ENCODE measurements around the gene FZR1.

FZR1 gene

GRCh38 chr19:3532154-3532786 lies 26.2 kb downstream of the FZR1 start:
- H3K4me2 ChIP-seq (ENCODE audit: insufficient read depth, low read length) = no peak overlapping the region
- H2AFZ ChIP-seq (ENCODE audit: low read depth, low read length) = no peak overlapping the region
- no peak overlapping the region for H3K27ac ChIP-seq (ENCODE audit: low read length)
- H3K9ac ChIP-seq (ENCODE audit: low read depth, low read length) = no peak overlapping the region
- ATAC-seq (ENCODE audit: insufficient read depth, low read depth) = no peak
- peaks cover 41% of the 10 kb centered on the region for H4K20me1 ChIP-seq (ENCODE audit: insufficient read depth, low read length)
- H3K4me3 ChIP-seq (ENCODE audit: low read depth in 1 of 2, low read length in 2 of 2) = no peak overlapping the region
- no peaks in the 10 kb centered on the region for H3K27me3 ChIP-seq (ENCODE audit: insufficient read depth, low read length, poor library complexity)
- H3K4me1 ChIP-seq (ENCODE audit: insufficient read depth, low read length) = no peaks in the 10 kb centered on the region
- DNase-seq = no peak
- H3K36me3 ChIP-seq (ENCODE audit: insufficient read depth, low read length) = peaks cover 85% of the 10 kb centered on the region
- TF ChIP-seq CTCF (IDR thresholded peaks at IDR 0.05; ENCODE audit: borderline replicate concordance, extremely low read depth, low read length, poor library complexity, severe bottlenecking) (no peak), EZH2 (IDR thresholded peaks at IDR 0.05; ENCODE audit: borderline replicate concordance, low read depth, low read length, severe bottlenecking) (no peak)
- H3K79me2 ChIP-seq (ENCODE audit: insufficient read depth, low read length) = no peaks in the 10 kb centered on the region
- no peaks in the 10 kb centered on the region for H3K9me3 ChIP-seq (ENCODE audit: insufficient read depth, low read length, severe bottlenecking)

- Histone ChIP-seq H3K4me1 (ENCODE audit: insufficient read depth, low read length) (no peaks in the 10 kb centered on the region), H3K36me3 (ENCODE audit: insufficient read depth, low read length) (peaks cover 82% of the 10 kb centered on the region), H3K9ac (ENCODE audit: low read depth, low read length) (no peak overlapping the region)
These were observed 26.9 kb downstream of the FZR1 start for GRCh38 chr19:3533033-3533432.

GRCh38 chr19:3533563-3534216 lies 27.6 kb downstream of the FZR1 start:
- Histone ChIP-seq H3K27ac (ENCODE audit: low read length) (no peak overlapping the region), H3K36me3 (ENCODE audit: insufficient read depth, low read length) (peaks cover 81% of the 10 kb centered on the region), H3K9ac (ENCODE audit: low read depth, low read length) (no peak overlapping the region), H4K20me1 (ENCODE audit: insufficient read depth, low read length) (peaks cover 36% of the 10 kb centered on the region), H3K4me1 (ENCODE audit: insufficient read depth, low read length) (no peaks in the 10 kb centered on the region), H3K79me2 (ENCODE audit: insufficient read depth, low read length) (no peaks in the 10 kb centered on the region), H2AFZ (ENCODE audit: low read depth, low read length) (no peak overlapping the region), H3K4me3 (ENCODE audit: low read depth in 1 of 2, low read length in 2 of 2) (no peak overlapping the region), H3K27me3 (ENCODE audit: insufficient read depth, low read length, poor library complexity) (no peaks in the 10 kb centered on the region), H3K4me2 (ENCODE audit: insufficient read depth, low read length) (no peak overlapping the region), H3K9me3 (ENCODE audit: insufficient read depth, low read length, severe bottlenecking) (no peaks in the 10 kb centered on the region)
- TF ChIP-seq EZH2 (IDR thresholded peaks at IDR 0.05; ENCODE audit: borderline replicate concordance, low read depth, low read length, severe bottlenecking) = no peak
- no peak for TF ChIP-seq CTCF (IDR thresholded peaks at IDR 0.05; ENCODE audit: borderline replicate concordance, extremely low read depth, low read length, poor library complexity, severe bottlenecking)
- ATAC-seq (ENCODE audit: insufficient read depth, low read depth) = no peak
- DNase-seq = no peak

More at GRCh38 chr19:3533033-3533432, 26.9 kb downstream of the FZR1 start:
- no peak for DNase-seq
- Histone ChIP-seq H2AFZ (ENCODE audit: low read depth, low read length) (no peak overlapping the region), H4K20me1 (ENCODE audit: insufficient read depth, low read length) (peaks cover 40% of the 10 kb centered on the region), H3K27ac (ENCODE audit: low read length) (no peak overlapping the region), H3K4me2 (ENCODE audit: insufficient read depth, low read length) (no peak overlapping the region), H3K9me3 (ENCODE audit: insufficient read depth, low read length, severe bottlenecking) (no peaks in the 10 kb centered on the region), H3K79me2 (ENCODE audit: insufficient read depth, low read length) (no peaks in the 10 kb centered on the region), H3K27me3 (ENCODE audit: insufficient read depth, low read length, poor library complexity) (no peaks in the 10 kb centered on the region), H3K4me3 (ENCODE audit: low read depth in 1 of 2, low read length in 2 of 2) (no peak overlapping the region)
- no peak for ATAC-seq (ENCODE audit: insufficient read depth, low read depth)
- no peak for TF ChIP-seq EZH2 (IDR thresholded peaks at IDR 0.05; ENCODE audit: borderline replicate concordance, low read depth, low read length, severe bottlenecking)
- TF ChIP-seq CTCF (IDR thresholded peaks at IDR 0.05; ENCODE audit: borderline replicate concordance, extremely low read depth, low read length, poor library complexity, severe bottlenecking) = no peak

Measured in DND-41 (cell line).